Neuronal stem cell (in vitro differentiated cells): Measurements from ENCODE around the gene PXN.

ENCODE experiments used
- DNase-seq: peaks from one replicate; pipeline ENCODE4 v3.0.0-alpha.2; 2013; ENCODE audit warnings: low spot score
- H2AFZ ChIP-seq: one replicate; pipeline ENCODE4 v1.6.1; 2013; ENCODE audit warnings: mild to moderate bottlenecking, low read length, inconsistent platforms
- H2AK5ac ChIP-seq: 2 replicates; pipeline ENCODE4 v1.6.1; 2013; ENCODE audit warnings: low read depth, mild to moderate bottlenecking, inconsistent platforms, low read length, moderate library complexity, mixed read lengths
- H2BK120ac ChIP-seq: 2 replicates; pipeline ENCODE4 v1.6.1; 2013; ENCODE audit warnings: low read depth, mild to moderate bottlenecking, inconsistent platforms, low read length, moderate library complexity, mixed read lengths
- H2BK12ac ChIP-seq: one replicate; pipeline ENCODE4 v1.6.1; 2013; ENCODE audit warnings: low read length, inconsistent platforms
- H2BK15ac ChIP-seq: 2 replicates; pipeline ENCODE4 v1.6.1; 2013; ENCODE audit warnings: mild to moderate bottlenecking, low read length, inconsistent platforms, mixed read lengths
- H2BK5ac ChIP-seq: one replicate; pipeline ENCODE4 v1.6.1; 2013; ENCODE audit warnings: inconsistent platforms, mild to moderate bottlenecking, low read length, moderate library complexity
- H3K14ac ChIP-seq: one replicate; pipeline ENCODE4 v1.6.1; 2013; ENCODE audit warnings: low read length, inconsistent platforms
- H3K18ac ChIP-seq: 2 replicates; pipeline ENCODE4 v1.6.1; 2013; ENCODE audit warnings: low read length, inconsistent platforms
- H3K23ac ChIP-seq: 2 replicates; pipeline ENCODE4 v1.6.1; 2013; ENCODE audit warnings: low read depth, mild to moderate bottlenecking, mixed read lengths, low read length, inconsistent platforms; ENCODE audit not compliant: poor library complexity
- H3K27ac ChIP-seq: replicated peaks from 3 replicates; pipeline ENCODE4 v1.5.1; 2013; ENCODE audit warnings: low read length, inconsistent platforms
- H3K27me3 ChIP-seq, 3 experiments: 2 replicates each; pipeline ENCODE4 v1.6.1; 2013; ENCODE audit warnings: low read length in 3 of 3, mild to moderate bottlenecking in 2 of 3, inconsistent platforms in 1 of 3, low read depth in 1 of 3, mixed read lengths in 1 of 3, moderate library complexity in 1 of 3; ENCODE audit not compliant: control insufficient read depth in 3 of 3, insufficient read depth in 3 of 3
- H3K36me3 ChIP-seq, 2 donors: replicated peaks in 1 of 2; 2 replicates each; pipeline ENCODE4 v1.6.1; 2013; ENCODE audit warnings: low read length in 2 of 2; ENCODE audit not compliant: control insufficient read depth in 2 of 2, insufficient read depth in 2 of 2
- H3K4ac ChIP-seq: 2 replicates; pipeline ENCODE4 v1.6.1; 2013; ENCODE audit warnings: inconsistent platforms, mild to moderate bottlenecking, low read length, moderate library complexity
- H3K4me1 ChIP-seq, 2 donors: 1 replicate in 1 of 2; 2 replicates in 1 of 2; pipeline ENCODE4 v1.6.1; 2013; ENCODE audit warnings: low read length in 2 of 2, low read depth in 1 of 2; ENCODE audit not compliant: control insufficient read depth in 2 of 2, insufficient read depth in 1 of 2
- H3K4me2 ChIP-seq: one replicate; pipeline ENCODE4 v1.6.1; 2013; ENCODE audit warnings: mild to moderate bottlenecking, low read length, inconsistent platforms; ENCODE audit not compliant: insufficient read depth, poor library complexity, severe bottlenecking
- H3K4me3 ChIP-seq, 2 donors: 2 replicates each; pipeline ENCODE4 v1.5.1; 2013; ENCODE audit warnings: low read length in 2 of 2, mild to moderate bottlenecking in 2 of 2, inconsistent platforms in 1 of 2, moderate library complexity in 1 of 2
- H3K79me1 ChIP-seq: one replicate; pipeline ENCODE4 v1.6.1; 2013; ENCODE audit warnings: low read depth, mild to moderate bottlenecking, inconsistent platforms, low read length, moderate library complexity
- H3K9ac ChIP-seq: one replicate; pipeline ENCODE4 v1.6.1; 2013; ENCODE audit warnings: mild to moderate bottlenecking, low read depth, low read length, inconsistent platforms; ENCODE audit not compliant: poor library complexity
- H3K9me3 ChIP-seq, 2 donors: replicated peaks in 1 of 2; 2 replicates each; pipeline versions ENCODE3 to v1.6.1; 2013; ENCODE audit warnings: low read length in 2 of 2, mild to moderate bottlenecking in 2 of 2, inconsistent platforms in 1 of 2, low read depth in 1 of 2, mixed read lengths in 1 of 2, moderate library complexity in 1 of 2; ENCODE audit not compliant: control insufficient read depth in 2 of 2, insufficient read depth in 1 of 2
- H4K8ac ChIP-seq: one replicate; pipeline ENCODE4 v1.6.1; 2013; ENCODE audit warnings: low read depth, mild to moderate bottlenecking, inconsistent platforms, low read length, moderate library complexity
- H4K91ac ChIP-seq: one replicate; pipeline ENCODE4 v1.6.1; 2013; ENCODE audit warnings: low read length, low read depth, mild to moderate bottlenecking, inconsistent platforms; ENCODE audit not compliant: poor library complexity
- WGBS, 2 donors: extraction: QIAGEN DNeasy Blood & Tissue Kit; methylation state at CpG; one replicate each; pipeline ENCODE4 v1.1.7; 2013; ENCODE audit warnings: missing lambda C conversion rate in 2 of 2, mixed read lengths in 1 of 2; ENCODE audit not compliant: insufficient read length in 2 of 2, insufficient replicate concordance in 1 of 2; ENCODE audit errors: extremely low coverage in 2 of 2; 5-methylcytosine and 5-hydroxymethylcytosine counted together

PXN gene

GRCh38 chr12:120204171-120204570 lies 61.4 kb downstream of the PXN start:
- H2BK15ac ChIP-seq = no peak overlapping the region
- no peak overlapping the region for H2BK120ac ChIP-seq
- WGBS, 2 donors = no CpG with 5 or more reads among the region's 7 CpGs

GRCh38 chr12:120200364-120200800 lies 65.1 kb downstream of the PXN start:
- H3K4me3 ChIP-seq = peak overlapping the region; percentile 89 to 96
- no peak overlapping the region for H2AFZ ChIP-seq
- no CpG with 5 or more reads among the region's 16 CpGs for WGBS, 2 donors
- H3K4ac ChIP-seq = peak overlapping the region; percentile 93
- peak overlapping the region; percentile 100 for H3K23ac ChIP-seq
- H3K4me1 ChIP-seq = peaks cover 6 to 12% of the 10 kb centered on the region in 2 donors
- peak overlapping the region; percentile 99 for H2AK5ac ChIP-seq
- no peak overlapping the region for H2BK12ac ChIP-seq
- H3K79me1 ChIP-seq = peaks cover 7% of the 10 kb centered on the region
- peak overlapping the region; percentile 75 for H3K4me2 ChIP-seq
- peak overlapping the region; percentile 98 for H3K9ac ChIP-seq
- no peak overlapping the region for H3K27ac ChIP-seq
- H4K91ac ChIP-seq = no peak overlapping the region
- H3K18ac ChIP-seq = peak overlapping the region; percentile 91
- DNase-seq = no peak
- no peaks in the 10 kb centered on the region for H3K27me3 ChIP-seq
- H2BK120ac ChIP-seq = no peak overlapping the region
- H3K36me3 ChIP-seq = peaks cover 29 to 50% of the 10 kb centered on the region in 2 donors
- H2BK15ac ChIP-seq = no peak overlapping the region
- H3K9me3 ChIP-seq = no peaks in the 10 kb centered on the region
- H3K14ac ChIP-seq = peak overlapping the region; percentile 98
- no peak overlapping the region for H2BK5ac ChIP-seq
- no peak overlapping the region for H4K8ac ChIP-seq

More at GRCh38 chr12:120204171-120204570, 61.4 kb downstream of the PXN start:
- H3K4me3 ChIP-seq = no peak overlapping the region
- no peak overlapping the region for H3K27ac ChIP-seq
- no peak overlapping the region for H4K91ac ChIP-seq
- no peak for DNase-seq
- no peak overlapping the region for H3K18ac ChIP-seq
- no peak overlapping the region for H2BK12ac ChIP-seq
- H3K27me3 ChIP-seq = no peaks in the 10 kb centered on the region
- no peak overlapping the region for H4K8ac ChIP-seq
- no peak overlapping the region for H2AFZ ChIP-seq
- H3K4ac ChIP-seq = no peak overlapping the region
- H3K79me1 ChIP-seq = peaks cover 7% of the 10 kb centered on the region
- H3K9ac ChIP-seq = no peak overlapping the region
- H3K14ac ChIP-seq = no peak overlapping the region
- no peak overlapping the region for H2BK5ac ChIP-seq
- no peak overlapping the region for H3K4me2 ChIP-seq
- no peak overlapping the region for H3K23ac ChIP-seq
- H3K9me3 ChIP-seq = no peaks in the 10 kb centered on the region
- H3K36me3 ChIP-seq = peaks cover 6 to 39% of the 10 kb centered on the region in 2 donors
- no peak overlapping the region for H2AK5ac ChIP-seq
- H3K4me1 ChIP-seq = peaks cover 4 to 10% of the 10 kb centered on the region in 2 donors

DNA sequence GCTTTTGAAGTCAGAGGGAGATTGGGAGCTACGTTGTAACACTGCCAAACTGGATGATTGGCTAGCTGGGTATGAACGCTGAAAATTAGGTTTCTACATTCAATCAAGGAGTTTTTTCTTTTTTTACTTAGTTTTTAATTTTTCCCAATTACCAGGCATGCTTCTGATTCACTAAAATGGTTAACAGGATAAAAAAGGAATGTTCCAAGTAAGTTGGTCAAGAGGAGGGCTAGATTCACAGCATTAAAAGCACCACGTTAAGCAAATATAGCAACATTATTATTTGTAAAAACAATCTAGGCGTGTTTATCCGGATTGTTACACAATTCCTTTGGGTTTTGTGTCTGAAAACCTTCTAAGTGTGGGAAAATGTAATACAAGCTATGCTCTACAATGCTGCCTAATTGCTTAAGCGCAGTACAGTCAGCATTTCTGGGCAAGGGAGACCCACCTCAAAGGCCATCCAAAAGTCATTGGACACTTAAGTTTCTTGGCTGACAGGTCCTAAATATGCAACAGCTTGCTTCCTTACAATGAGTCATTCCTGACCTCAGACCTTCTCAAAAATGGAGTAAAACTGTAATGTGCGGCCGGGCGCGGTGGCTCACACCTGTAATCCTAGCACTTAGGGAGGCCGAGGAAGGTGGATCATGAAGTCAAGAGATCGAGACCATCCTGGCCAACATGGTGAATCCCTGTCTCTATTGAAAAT lies 65.8 kb downstream of the PXN start:
- no peak overlapping the region for H2AFZ ChIP-seq
- H4K8ac ChIP-seq = no peak overlapping the region
- no peak overlapping the region for H3K27ac ChIP-seq
- H3K14ac ChIP-seq = no peak overlapping the region
- H3K4me3 ChIP-seq = peak overlapping the region; percentile 89 to 96
- H2BK120ac ChIP-seq = no peak overlapping the region
- H3K18ac ChIP-seq = no peak overlapping the region
- H3K36me3 ChIP-seq = peaks cover 29 to 48% of the 10 kb centered on the region in 2 donors
- H3K4ac ChIP-seq = no peak overlapping the region
- no peak overlapping the region for H3K23ac ChIP-seq
- no peak overlapping the region for H2BK5ac ChIP-seq
- no peak overlapping the region for H2BK15ac ChIP-seq
- no peak overlapping the region for H4K91ac ChIP-seq
- no peaks in the 10 kb centered on the region for H3K9me3 ChIP-seq
- H3K4me2 ChIP-seq = peak overlapping the region; percentile 75
- H2BK12ac ChIP-seq = no peak overlapping the region
- no peak for DNase-seq
- H2AK5ac ChIP-seq = no peak overlapping the region
- H3K27me3 ChIP-seq = no peaks in the 10 kb centered on the region
- peak overlapping the region; percentile 74 for H3K9ac ChIP-seq
- peaks cover 7% of the 10 kb centered on the region for H3K79me1 ChIP-seq
- WGBS, 2 donors = no CpG with 5 or more reads among the region's 12 CpGs
- peaks cover 10 to 17% of the 10 kb centered on the region in 2 donors for H3K4me1 ChIP-seq

DNA sequence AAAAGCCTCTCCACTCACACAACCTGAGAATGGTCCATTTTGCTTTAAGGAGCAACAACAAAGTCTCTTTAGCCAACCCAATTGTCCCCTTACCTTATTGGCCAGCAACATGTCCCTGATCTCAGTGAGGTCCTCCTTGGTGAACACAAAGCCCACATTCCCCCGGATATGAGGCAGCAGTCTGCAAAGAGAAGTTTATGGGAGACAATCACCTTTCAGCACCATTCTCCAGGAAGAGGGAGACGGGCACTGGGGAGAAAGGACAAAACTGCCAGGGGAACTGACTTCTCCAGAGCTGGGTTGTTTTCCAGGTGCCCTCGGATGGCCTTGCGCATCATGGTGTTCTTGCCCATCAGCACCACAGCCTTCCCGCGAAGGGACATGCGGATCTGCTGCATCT lies 66.5 kb downstream of the PXN start:
- H3K27ac ChIP-seq = no peak overlapping the region

More for the DNA sequence above, 66.5 kb downstream of the PXN start:
- Histone ChIP-seq H2AK5ac (no peak overlapping the region), H3K14ac (no peak overlapping the region), H3K9me3 (no peaks in the 10 kb centered on the region), H4K8ac (no peak overlapping the region), H3K36me3 (peaks cover 29 to 46% of the 10 kb centered on the region in 2 donors), H2BK12ac (no peak overlapping the region), H3K4me1 (peaks cover 10 to 17% of the 10 kb centered on the region in 2 donors), H3K4me3 (no peak overlapping the region), H3K23ac (no peak overlapping the region), H2AFZ (no peak overlapping the region), H2BK5ac (no peak overlapping the region), H3K27me3 (no peaks in the 10 kb centered on the region), H2BK15ac (no peak overlapping the region), H3K18ac (no peak overlapping the region), H3K79me1 (peaks cover 7% of the 10 kb centered on the region), H2BK120ac (no peak overlapping the region), H3K9ac (no peak overlapping the region), H4K91ac (no peak overlapping the region), H3K4me2 (no peak overlapping the region), H3K4ac (no peak overlapping the region)
- DNase-seq = no peak
- no CpG with 5 or more reads among the region's 7 CpGs for WGBS, 2 donors
